ENCODE measurements around the gene TRIO. TPM values are rescaled to one million over a fixed set of nuclear protein-coding genes. Genes with fewer than 3 reads are reported as not detected.

TRIO gene
- total and polyA plus RNA-seq, 10 of the 15 experiments (the other 5 are each of a cell fraction or from before 2014, with no cell fraction given): 5.1 to 96.4 (median 44.6) TPM

DNA sequence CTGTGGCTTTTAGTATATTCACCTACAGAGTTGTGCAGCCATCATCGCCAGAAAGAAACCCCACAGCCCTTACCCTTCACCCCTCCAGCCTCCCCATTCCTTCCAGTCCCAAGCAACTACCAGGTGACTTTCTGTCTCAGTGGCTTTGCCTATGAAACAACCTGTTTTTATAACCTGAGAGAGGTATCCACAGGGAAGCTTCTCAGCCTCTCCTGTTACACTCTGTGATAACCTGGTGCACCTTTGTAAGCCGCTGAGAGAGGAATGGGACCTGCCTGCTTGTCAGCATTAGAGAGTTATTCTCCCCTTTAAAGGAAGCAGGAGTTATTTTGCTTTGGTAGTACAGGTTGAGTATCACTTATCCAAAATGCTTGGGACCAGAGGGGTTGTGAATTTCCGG is 93.6 kb downstream of the TRIO start:
- CTCF ChIA-PET: interaction anchor here (0.9 kb wide), 1 partner anchor 8 kb away, joined by 3 read pairs; no protein-coding TSS in a partner anchor
- TF ChIP-seq JUND (IDR thresholded peaks at IDR 0.05; ENCODE audit: low read depth, low read length) (no peak), FOS (IDR thresholded peaks at IDR 0.05; ENCODE audit: borderline replicate concordance, extremely low read depth, insufficient read length) (no peak), BCL11A (IDR thresholded peaks at IDR 0.05; ENCODE audit: low read depth, low read length) (no peak), ZSCAN29 (IDR thresholded peaks at IDR 0.05) (no peak), ZBED1 (IDR thresholded peaks at IDR 0.05; ENCODE audit: borderline replicate concordance) (no peak), NFIC (IDR thresholded peaks at IDR 0.05; ENCODE audit: low read depth, low read length) (no peak), PML (IDR thresholded peaks at IDR 0.05; ENCODE audit: low read length) (no peak), CHD2 (IDR thresholded peaks at IDR 0.05; ENCODE audit: borderline replicate concordance, low read depth, low read length) (no peak), IKZF1 (conservative IDR thresholded peaks at IDR 0.05) (no peak), EGR1 (IDR thresholded peaks at IDR 0.05; ENCODE audit: borderline replicate concordance in 1 of 2, low read depth in 2 of 2, low read length in 2 of 2) (no peak), SMC3 (IDR thresholded peaks at IDR 0.05; ENCODE audit: borderline replicate concordance, low read length) (no peak), POLR2A (IDR thresholded peaks at IDR 0.05; ENCODE audit: low read depth, low read length) (no peak), MTA2 (IDR thresholded peaks at IDR 0.05; ENCODE audit: low read depth) (no peak), ZNF207 (IDR thresholded peaks at IDR 0.05; ENCODE audit: borderline replicate concordance) (no peak)
- TF ChIP-seq, protein P1, sequence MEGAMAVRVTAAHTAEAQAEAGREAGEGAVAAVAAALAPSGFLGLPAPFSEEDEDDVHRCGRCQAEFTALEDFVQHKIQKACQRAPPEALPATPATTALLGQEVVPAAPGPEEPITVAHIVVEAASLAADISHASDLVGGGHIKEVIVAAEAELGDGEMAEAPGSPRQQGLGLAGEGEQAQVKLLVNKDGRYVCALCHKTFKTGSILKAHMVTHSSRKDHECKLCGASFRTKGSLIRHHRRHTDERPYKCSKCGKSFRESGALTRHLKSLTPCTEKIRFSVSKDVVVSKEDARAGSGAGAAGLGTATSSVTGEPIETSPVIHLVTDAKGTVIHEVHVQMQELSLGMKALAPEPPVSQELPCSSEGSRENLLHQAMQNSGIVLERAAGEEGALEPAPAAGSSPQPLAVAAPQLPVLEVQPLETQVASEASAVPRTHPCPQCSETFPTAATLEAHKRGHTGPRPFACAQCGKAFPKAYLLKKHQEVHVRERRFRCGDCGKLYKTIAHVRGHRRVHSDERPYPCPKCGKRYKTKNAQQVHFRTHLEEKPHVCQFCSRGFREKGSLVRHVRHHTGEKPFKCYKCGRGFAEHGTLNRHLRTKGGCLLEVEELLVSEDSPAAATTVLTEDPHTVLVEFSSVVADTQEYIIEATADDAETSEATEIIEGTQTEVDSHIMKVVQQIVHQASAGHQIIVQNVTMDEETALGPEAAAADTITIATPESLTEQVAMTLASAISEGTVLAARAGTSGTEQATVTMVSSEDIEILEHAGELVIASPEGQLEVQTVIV (IDR thresholded peaks at IDR 0.05; ENCODE audit: borderline replicate concordance, partially characterized antibody): no peak
- TF ChIP-seq, protein P2, sequence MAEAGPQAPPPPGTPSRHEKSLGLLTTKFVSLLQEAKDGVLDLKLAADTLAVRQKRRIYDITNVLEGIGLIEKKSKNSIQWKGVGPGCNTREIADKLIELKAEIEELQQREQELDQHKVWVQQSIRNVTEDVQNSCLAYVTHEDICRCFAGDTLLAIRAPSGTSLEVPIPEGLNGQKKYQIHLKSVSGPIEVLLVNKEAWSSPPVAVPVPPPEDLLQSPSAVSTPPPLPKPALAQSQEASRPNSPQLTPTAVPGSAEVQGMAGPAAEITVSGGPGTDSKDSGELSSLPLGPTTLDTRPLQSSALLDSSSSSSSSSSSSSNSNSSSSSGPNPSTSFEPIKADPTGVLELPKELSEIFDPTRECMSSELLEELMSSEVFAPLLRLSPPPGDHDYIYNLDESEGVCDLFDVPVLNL (IDR thresholded peaks at IDR 0.05; ENCODE audit: low read depth, low read length): no peak
- RAD21 ChIA-PET (ENCODE audit: unreplicated experiment): no interaction called here
- SMC1A ChIA-PET (ENCODE audit: uncharacterized antibody, unreplicated experiment): no interaction called here
- no peaks in the 10 kb centered on the region; the same call in 2 of the 3 replicates for H3K9me3 ChIP-seq (replicated peaks; ENCODE audit: control insufficient read depth, insufficient read depth, low read length)
- no peaks in the 10 kb centered on the region for H3K27me3 ChIP-seq (replicated peaks in 1 of 2; ENCODE audit: control insufficient read depth in 2 of 2, insufficient read depth in 2 of 2, low read length in 1 of 2)
- in situ Hi-C loops (cut with MboI): no loop called here
- peaks cover 17% of the 10 kb centered on the region; the same call in 1 of the 2 replicates for H3K4me1 ChIP-seq (ENCODE audit: control insufficient read depth, insufficient read depth, low read length)
- POLR2A ChIA-PET: interaction anchor here (1.0 kb wide), 1 partner anchor 19 kb away, joined by 3 read pairs; no protein-coding TSS in a partner anchor
- H3K4me2 ChIP-seq (ENCODE audit: control insufficient read depth, insufficient read depth): no peak overlapping the region
- BruUV-seq (replicated peaks): no TSS peak
- FAIRE-seq (no peak), DNase-seq (ENCODE audit: low read depth, low spot score) (no peak), ATAC-seq (peak; percentile 12; the same call in 1 of the 3 replicates)
- H3K9ac ChIP-seq (ENCODE audit: control insufficient read depth, insufficient read depth, low read length): no peak overlapping the region
- no peaks in the 10 kb centered on the region for H4K20me1 ChIP-seq (ENCODE audit: control insufficient read depth, insufficient read depth)
- H2AFZ ChIP-seq (ENCODE audit: control insufficient read depth, low read depth, low read length): no peak overlapping the region
- peaks cover 90% of the 10 kb centered on the region for H3K79me2 ChIP-seq (ENCODE audit: control insufficient read depth, insufficient read depth, low read length)
- intact Hi-C loops (cut with micrococcal nuclease; ENCODE audit: unreplicated experiment): no loop called here
- no peaks in the 10 kb centered on the region; a peak in 2 of 4 replicates for H3K36me3 ChIP-seq (ENCODE audit: control insufficient read depth in 2 of 2, insufficient read depth in 2 of 2, low read length in 1 of 2)
- 94% methylated on average over 3 of the region's 3 CpGs for WGBS (ENCODE audit: insufficient coverage, insufficient replicate concordance, low lambda C conversion rate, missing lambda C conversion rate)
- no peak overlapping the region for H3K4me3 ChIP-seq
- H3K27ac ChIP-seq (ENCODE audit: control insufficient read depth, insufficient read depth): no peak overlapping the region
